Trophoblast cell (in vitro differentiated cells and primary cell): ENCODE results near the gene ZNF598.

Experiments used
- DNase-seq, 2 donors: peaks; one replicate each; pipeline ENCODE4 v3.0.0-alpha.2; 2016
- H2AFZ ChIP-seq: 2 replicates; pipeline ENCODE4 v1.6.1; 2013; ENCODE audit warnings: low read length, moderate library complexity, mild to moderate bottlenecking; ENCODE audit not compliant: insufficient read depth, poor library complexity
- H2AK5ac ChIP-seq: 2 replicates; pipeline ENCODE4 v1.6.1; 2013; ENCODE audit warnings: mild to moderate bottlenecking, low read length
- H2BK120ac ChIP-seq: 2 replicates; pipeline ENCODE4 v1.6.1; 2013; ENCODE audit warnings: low read length, mild to moderate bottlenecking, moderate library complexity; ENCODE audit not compliant: insufficient read depth, poor library complexity
- H2BK12ac ChIP-seq: 2 replicates; pipeline ENCODE4 v1.6.1; 2013; ENCODE audit warnings: mild to moderate bottlenecking, low read length, moderate library complexity
- H2BK5ac ChIP-seq: 2 replicates; pipeline ENCODE4 v1.6.1; 2013; ENCODE audit warnings: low read length, low read depth, moderate library complexity, mild to moderate bottlenecking; ENCODE audit not compliant: poor library complexity
- H3K14ac ChIP-seq: 2 replicates; pipeline ENCODE4 v1.6.1; 2013; ENCODE audit warnings: mild to moderate bottlenecking, low read length
- H3K18ac ChIP-seq: 2 replicates; pipeline ENCODE4 v1.6.1; 2013; ENCODE audit warnings: mild to moderate bottlenecking, low read length
- H3K23ac ChIP-seq: 2 replicates; pipeline ENCODE4 v1.6.1; 2013; ENCODE audit warnings: low read length
- H3K27ac ChIP-seq: 2 replicates; pipeline ENCODE4 v1.5.1; 2013; ENCODE audit warnings: low read depth, mild to moderate bottlenecking, inconsistent platforms, low read length, moderate library complexity
- H3K27me3 ChIP-seq: 2 replicates; pipeline ENCODE4 v1.6.1; 2013; ENCODE audit warnings: inconsistent platforms, mild to moderate bottlenecking, low read length, moderate library complexity; ENCODE audit not compliant: insufficient read depth
- H3K36me3 ChIP-seq, 2 experiments: 1 replicate in 1 of 2; 2 replicates in 1 of 2; pipeline ENCODE4 v1.6.1; 2013; ENCODE audit warnings: low read length in 2 of 2, mild to moderate bottlenecking in 2 of 2, moderate library complexity in 1 of 2; ENCODE audit not compliant: insufficient read depth in 2 of 2, control insufficient read depth in 1 of 2
- H3K4ac ChIP-seq: 2 replicates; pipeline ENCODE4 v1.6.1; 2013; ENCODE audit warnings: low read depth, mild to moderate bottlenecking, low read length, moderate library complexity
- H3K4me1 ChIP-seq, 2 experiments: 1 replicate in 1 of 2; 2 replicates in 1 of 2; pipeline ENCODE4 v1.6.1; 2013; ENCODE audit warnings: low read length in 2 of 2, mild to moderate bottlenecking in 2 of 2, moderate library complexity in 1 of 2; ENCODE audit not compliant: insufficient read depth in 2 of 2, control insufficient read depth in 1 of 2
- H3K4me2 ChIP-seq: 2 replicates; pipeline ENCODE4 v1.6.1; 2013; ENCODE audit warnings: inconsistent platforms, mild to moderate bottlenecking, low read length, moderate library complexity
- H3K4me3 ChIP-seq: 2 replicates; pipeline ENCODE4 v1.5.1; 2013; ENCODE audit warnings: mild to moderate bottlenecking, low read depth, low read length, inconsistent platforms
- H3K79me1 ChIP-seq: one replicate; pipeline ENCODE4 v1.6.1; 2013; ENCODE audit warnings: low read length
- H3K79me2 ChIP-seq: 2 replicates; pipeline ENCODE4 v1.6.1; 2013; ENCODE audit warnings: low read length, mild to moderate bottlenecking; ENCODE audit not compliant: control insufficient read depth, insufficient read depth, poor library complexity
- H3K9ac ChIP-seq: 2 replicates; pipeline ENCODE4 v1.6.1; 2013; ENCODE audit warnings: mild to moderate bottlenecking, low read length
- H3K9me3 ChIP-seq: 2 replicates; pipeline ENCODE4 v1.6.1; 2013; ENCODE audit warnings: low read depth, mild to moderate bottlenecking, control low read depth, inconsistent platforms, low read length; ENCODE audit not compliant: insufficient read depth
- H4K12ac ChIP-seq: 2 replicates; pipeline ENCODE4 v1.6.1; 2013; ENCODE audit warnings: low read depth, mild to moderate bottlenecking, low read length, moderate library complexity
- H4K8ac ChIP-seq: 2 replicates; pipeline ENCODE4 v1.6.1; 2013; ENCODE audit warnings: low read depth, mild to moderate bottlenecking, low read length, moderate library complexity
- H4K91ac ChIP-seq: one replicate; pipeline ENCODE4 v1.6.1; 2013; ENCODE audit warnings: low read depth, mild to moderate bottlenecking, low read length, moderate library complexity
- WGBS: extraction: QIAGEN DNeasy Blood & Tissue Kit; methylation state at CpG from one replicate; pipeline ENCODE4 v1.1.7; 2013; ENCODE audit warnings: missing lambda C conversion rate; ENCODE audit not compliant: insufficient read length, insufficient coverage; ENCODE audit errors: extremely low coverage; 5-methylcytosine and 5-hydroxymethylcytosine counted together

The ZNF598 gene

DNA sequence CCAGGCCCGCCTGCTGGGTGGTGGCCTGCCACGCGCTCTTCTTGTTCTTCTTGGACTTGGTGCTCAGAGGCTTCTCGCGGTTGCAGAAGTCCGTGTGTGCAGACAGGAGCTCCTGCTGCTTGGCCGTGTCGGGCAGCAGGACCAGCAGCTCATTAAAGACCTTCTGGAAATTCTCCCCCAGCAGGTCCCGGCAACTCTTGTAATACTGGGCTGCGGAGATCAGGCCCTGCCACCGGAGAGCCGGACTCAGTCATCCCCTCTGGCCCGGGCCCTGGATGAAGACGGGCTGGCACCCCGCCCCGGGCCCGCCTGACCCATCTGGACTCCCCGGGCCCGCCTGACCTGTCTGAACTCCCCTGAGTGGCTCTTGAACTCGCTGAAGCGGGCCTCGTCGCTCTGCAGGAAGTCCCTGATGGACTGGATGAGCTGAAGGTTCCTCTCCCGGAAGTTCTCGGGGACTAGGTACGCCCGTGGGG lies 11.2 kb downstream of the ZNF598 start:
- H3K4me3 ChIP-seq, result no peak overlapping the region
- no peak overlapping the region for H4K91ac ChIP-seq
- H4K12ac ChIP-seq, result no peak overlapping the region
- H3K79me2 ChIP-seq, result no peaks in the 10 kb centered on the region
- H3K27me3 ChIP-seq, result no peaks in the 10 kb centered on the region
- no peaks in the 10 kb centered on the region for H3K79me1 ChIP-seq
- H3K4me1 ChIP-seq, result no peaks in the 10 kb centered on the region
- H2AK5ac ChIP-seq, result no peak overlapping the region
- H3K9ac ChIP-seq, result no peak overlapping the region
- no peak overlapping the region for H4K8ac ChIP-seq
- no peak overlapping the region for H3K4me2 ChIP-seq
- no peak overlapping the region for H2BK5ac ChIP-seq
- no peak overlapping the region for H2BK120ac ChIP-seq
- DNase-seq, result no peak
- no peaks in the 10 kb centered on the region for H3K9me3 ChIP-seq
- no peak overlapping the region for H3K27ac ChIP-seq
- H3K18ac ChIP-seq, result no peak overlapping the region
- no peak overlapping the region for H3K14ac ChIP-seq
- H3K23ac ChIP-seq, result no peak overlapping the region
- no peak overlapping the region for H2BK12ac ChIP-seq
- no peak overlapping the region for H2AFZ ChIP-seq
- WGBS, result no CpG with 5 or more reads among the region's 27 CpGs
- peaks cover 59 to 65% of the 10 kb centered on the region in 2 experiments for H3K36me3 ChIP-seq
- no peak overlapping the region for H3K4ac ChIP-seq

DNA sequence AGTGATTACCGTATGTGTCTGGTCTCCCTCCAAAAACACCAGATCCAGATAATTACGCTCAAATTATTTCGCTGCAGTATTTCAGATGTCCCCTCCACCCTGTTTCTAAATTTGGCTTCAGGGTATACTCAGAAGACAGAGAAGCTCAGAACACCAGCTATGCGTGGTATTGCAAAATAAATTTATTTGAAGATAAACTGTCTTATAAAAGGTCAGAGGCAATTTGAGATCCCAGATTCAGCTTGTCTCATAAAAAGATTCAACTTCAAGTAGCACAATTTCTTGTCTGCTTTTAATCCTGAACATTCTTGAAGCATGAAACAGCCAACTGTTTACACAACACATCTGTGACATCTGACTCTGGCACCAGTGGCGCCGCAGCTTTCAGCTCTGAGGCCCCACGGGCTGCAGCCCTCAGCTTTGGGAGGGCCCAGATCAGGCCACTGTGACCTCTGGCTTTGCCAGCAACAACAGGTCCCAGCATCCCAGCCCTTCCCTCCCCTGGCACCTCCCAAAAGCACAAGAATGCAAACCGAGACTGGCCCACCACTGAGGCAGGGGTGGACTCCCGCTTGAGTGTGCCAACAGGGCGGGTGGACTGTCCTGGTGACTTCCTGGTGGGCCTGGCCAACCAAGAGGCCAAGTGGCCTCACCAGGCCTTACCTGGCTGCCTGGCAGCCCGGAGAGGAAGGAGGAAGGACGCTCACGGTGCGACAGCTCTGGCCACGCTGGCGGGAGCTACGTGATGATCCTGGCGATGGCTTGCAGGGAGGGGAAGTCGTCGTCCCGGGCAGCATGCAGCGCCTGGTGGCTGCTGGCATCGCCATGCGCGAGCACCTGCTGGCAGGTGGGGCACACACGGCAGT lies 11.9 kb downstream of the ZNF598 start:
- H3K36me3 ChIP-seq, result peaks cover 53 to 58% of the 10 kb centered on the region in 2 experiments
- H3K4me3 ChIP-seq, result no peak overlapping the region
- no peaks in the 10 kb centered on the region for H3K79me1 ChIP-seq
- H3K23ac ChIP-seq, result no peak overlapping the region
- no peak overlapping the region for H4K8ac ChIP-seq
- no peaks in the 10 kb centered on the region for H3K4me1 ChIP-seq
- no peaks in the 10 kb centered on the region for H3K79me2 ChIP-seq
- no peak overlapping the region for H2BK120ac ChIP-seq
- DNase-seq, result no peak
- H4K91ac ChIP-seq, result no peak overlapping the region
- no peak overlapping the region for H3K4me2 ChIP-seq
- H3K9ac ChIP-seq, result no peak overlapping the region
- no peak overlapping the region for H4K12ac ChIP-seq
- H2BK5ac ChIP-seq, result no peak overlapping the region
- H3K27me3 ChIP-seq, result no peaks in the 10 kb centered on the region
- H3K9me3 ChIP-seq, result peaks cover 2% of the 10 kb centered on the region
- H3K18ac ChIP-seq, result no peak overlapping the region
- no peak overlapping the region for H2AK5ac ChIP-seq
- no peak overlapping the region for H3K27ac ChIP-seq
- H2BK12ac ChIP-seq, result no peak overlapping the region
- no peak overlapping the region for H3K14ac ChIP-seq
- H2AFZ ChIP-seq, result no peak overlapping the region
- no peak overlapping the region for H3K4ac ChIP-seq
- no CpG with 5 or more reads among the region's 26 CpGs for WGBS

DNA sequence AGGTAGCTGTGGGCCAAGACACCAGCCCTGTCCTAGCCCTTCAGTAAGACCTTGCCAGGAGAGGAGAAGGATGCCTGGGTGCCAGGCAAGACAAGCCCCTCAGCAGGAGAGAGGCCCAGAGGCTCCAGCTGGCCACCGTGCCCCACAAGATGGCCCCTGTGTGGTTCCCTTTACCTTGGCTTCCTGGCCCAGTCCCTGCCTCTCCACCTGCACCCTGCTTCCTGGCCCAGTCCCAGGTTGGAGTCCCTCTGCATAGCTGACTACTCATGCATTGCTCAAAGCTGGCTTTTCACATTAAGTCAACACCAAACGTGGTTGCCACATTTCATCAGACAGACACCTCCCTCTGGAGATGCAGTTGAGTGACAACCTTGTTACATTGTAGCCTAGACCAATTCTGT lies 15.9 kb downstream of the ZNF598 start:
- Histone ChIP-seq H3K36me3 (peaks cover 14 to 20% of the 10 kb centered on the region in 2 experiments), H4K91ac (no peak overlapping the region), H4K12ac (no peak overlapping the region), H2AFZ (no peak overlapping the region), H3K9me3 (peaks cover 19% of the 10 kb centered on the region), H2AK5ac (no peak overlapping the region), H3K4me2 (no peak overlapping the region), H2BK12ac (no peak overlapping the region), H3K27ac (no peak overlapping the region), H3K23ac (no peak overlapping the region), H2BK5ac (no peak overlapping the region), H3K9ac (no peak overlapping the region), H3K14ac (no peak overlapping the region), H3K27me3 (peaks cover 31% of the 10 kb centered on the region), H4K8ac (no peak overlapping the region), H3K4me1 (peaks cover 9 to 18% of the 10 kb centered on the region in 2 experiments), H2BK120ac (no peak overlapping the region), H3K4me3 (no peak overlapping the region), H3K79me2 (no peaks in the 10 kb centered on the region), H3K18ac (no peak overlapping the region), H3K4ac (no peak overlapping the region), H3K79me1 (peaks cover 5% of the 10 kb centered on the region)
- WGBS, result no CpG with 5 or more reads among the region's 2 CpGs
- DNase-seq, result peak in 1 of 2 donors; percentile 36

DNA sequence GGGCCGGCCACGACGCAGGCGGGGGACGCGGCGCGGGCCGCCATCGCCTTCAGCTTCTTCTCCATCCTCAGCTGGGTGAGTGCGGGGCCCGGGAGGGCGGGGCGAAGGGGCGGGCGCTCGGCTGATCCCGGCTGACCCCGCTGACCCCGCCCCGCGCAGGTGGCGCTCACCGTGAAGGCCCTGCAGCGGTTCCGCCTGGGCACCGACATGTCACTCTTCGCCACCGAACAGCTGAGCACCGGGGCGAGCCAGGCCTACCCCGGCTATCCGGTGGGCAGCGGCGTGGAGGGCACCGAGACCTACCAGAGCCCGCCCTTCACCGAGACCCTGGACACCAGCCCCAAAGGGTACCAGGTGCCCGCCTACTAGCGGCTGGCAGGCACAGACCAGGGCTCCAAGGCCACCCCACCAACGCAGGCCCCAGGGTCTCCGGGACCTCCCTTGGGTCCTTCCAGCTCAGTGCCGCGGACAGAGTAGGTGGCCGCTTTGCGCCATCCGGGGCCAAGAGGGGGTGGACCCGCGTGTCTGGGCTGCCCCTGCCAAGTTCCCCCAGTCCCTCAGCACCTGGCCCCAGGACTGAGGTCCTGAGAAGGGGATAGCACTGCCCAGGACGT lies 16.8 kb downstream of the ZNF598 start:
- Histone ChIP-seq H3K14ac (no peak overlapping the region), H2BK5ac (no peak overlapping the region), H3K23ac (no peak overlapping the region), H2AK5ac (no peak overlapping the region), H2AFZ (peak overlapping the region; percentile 28), H4K12ac (no peak overlapping the region), H3K4me2 (peak overlapping the region; percentile 42), H3K27ac (no peak overlapping the region), H3K36me3 (peaks cover 5 to 10% of the 10 kb centered on the region in 2 experiments), H3K9ac (no peak overlapping the region), H4K8ac (peak overlapping the region; percentile 44), H3K79me1 (peaks cover 5% of the 10 kb centered on the region), H3K27me3 (peaks cover 33% of the 10 kb centered on the region), H4K91ac (no peak overlapping the region), H3K79me2 (no peaks in the 10 kb centered on the region), H3K4ac (no peak overlapping the region), H3K4me1 (peaks cover 9 to 18% of the 10 kb centered on the region in 2 experiments), H2BK12ac (no peak overlapping the region), H2BK120ac (no peak overlapping the region), H3K18ac (no peak overlapping the region), H3K4me3 (peak overlapping the region; percentile 32), H3K9me3 (peaks cover 19% of the 10 kb centered on the region)
- no peak for DNase-seq
- no CpG with 5 or more reads among the region's 50 CpGs for WGBS
